BE2C (cell line): ENCODE results near the gene SUPT4H1.

Source experiments
- DNase-seq: peaks from one replicate; pipeline ENCODE4 v3.0.0-alpha.2; 2020
- H3K27me3 ChIP-seq: fragments of 250-450 bp; sonication (Bioruptor Pico); 2 replicates; pipeline ENCODE4 v1.5.1; 2020; ENCODE audit warnings: mild to moderate bottlenecking
- H3K36me3 ChIP-seq: fragments of 250-450 bp; sonication (Bioruptor Pico); 2 replicates; pipeline ENCODE4 v1.5.1; 2020; ENCODE audit warnings: mild to moderate bottlenecking
- H3K4me1 ChIP-seq: fragments of 250-450 bp; sonication (Bioruptor Pico); 2 replicates; pipeline ENCODE4 v1.5.1; 2020
- H3K4me3 ChIP-seq: 2 replicates; pipeline ENCODE4 v1.5.1; 2011; ENCODE audit warnings: low read depth, low read length
- H3K9me3 ChIP-seq: fragments of 250-450 bp; sonication (Bioruptor Pico); 2 replicates; pipeline ENCODE4 v1.5.1; 2020
- TF ChIP-seq, protein P1 (sequence below): IDR thresholded peaks from 2 replicates; pipeline ENCODE4 v1.5.1; 2012; ENCODE audit warnings: mild to moderate bottlenecking, low read depth, low read length

Gene SUPT4H1

DNA sequence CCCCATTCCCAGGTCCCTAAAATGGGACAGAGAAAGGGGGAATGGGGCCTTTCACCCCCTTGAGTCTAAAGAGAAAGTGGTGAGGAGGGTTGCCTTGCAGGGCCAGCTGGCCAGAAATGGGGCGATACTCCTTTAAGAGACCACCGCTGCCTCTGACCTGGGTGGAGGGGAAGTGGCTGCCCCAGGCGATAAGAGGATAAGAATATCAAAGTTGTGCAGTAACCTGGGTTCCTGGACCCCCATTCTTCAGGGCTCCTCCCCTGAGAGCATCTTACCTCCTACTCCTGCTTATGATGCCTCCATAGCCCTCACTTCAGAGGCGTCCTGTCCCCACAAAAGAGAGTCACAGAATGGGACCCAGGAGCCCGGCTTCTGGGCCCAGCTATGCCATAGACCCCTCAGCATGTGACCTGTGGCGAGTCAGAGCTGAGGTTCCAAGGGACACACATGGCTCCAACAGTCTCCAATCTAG is 18.2 kb downstream of the SUPT4H1 start:
- Histone ChIP-seq H3K4me1 (peaks cover 33% of the 10 kb centered on the region), H3K4me3 (no peak overlapping the region), H3K9me3 (no peaks in the 10 kb centered on the region), H3K27me3 (no peaks in the 10 kb centered on the region), H3K36me3 (no peaks in the 10 kb centered on the region)
- TF ChIP-seq, protein P1, sequence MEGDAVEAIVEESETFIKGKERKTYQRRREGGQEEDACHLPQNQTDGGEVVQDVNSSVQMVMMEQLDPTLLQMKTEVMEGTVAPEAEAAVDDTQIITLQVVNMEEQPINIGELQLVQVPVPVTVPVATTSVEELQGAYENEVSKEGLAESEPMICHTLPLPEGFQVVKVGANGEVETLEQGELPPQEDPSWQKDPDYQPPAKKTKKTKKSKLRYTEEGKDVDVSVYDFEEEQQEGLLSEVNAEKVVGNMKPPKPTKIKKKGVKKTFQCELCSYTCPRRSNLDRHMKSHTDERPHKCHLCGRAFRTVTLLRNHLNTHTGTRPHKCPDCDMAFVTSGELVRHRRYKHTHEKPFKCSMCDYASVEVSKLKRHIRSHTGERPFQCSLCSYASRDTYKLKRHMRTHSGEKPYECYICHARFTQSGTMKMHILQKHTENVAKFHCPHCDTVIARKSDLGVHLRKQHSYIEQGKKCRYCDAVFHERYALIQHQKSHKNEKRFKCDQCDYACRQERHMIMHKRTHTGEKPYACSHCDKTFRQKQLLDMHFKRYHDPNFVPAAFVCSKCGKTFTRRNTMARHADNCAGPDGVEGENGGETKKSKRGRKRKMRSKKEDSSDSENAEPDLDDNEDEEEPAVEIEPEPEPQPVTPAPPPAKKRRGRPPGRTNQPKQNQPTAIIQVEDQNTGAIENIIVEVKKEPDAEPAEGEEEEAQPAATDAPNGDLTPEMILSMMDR, result no peak
- no peak for DNase-seq

DNA sequence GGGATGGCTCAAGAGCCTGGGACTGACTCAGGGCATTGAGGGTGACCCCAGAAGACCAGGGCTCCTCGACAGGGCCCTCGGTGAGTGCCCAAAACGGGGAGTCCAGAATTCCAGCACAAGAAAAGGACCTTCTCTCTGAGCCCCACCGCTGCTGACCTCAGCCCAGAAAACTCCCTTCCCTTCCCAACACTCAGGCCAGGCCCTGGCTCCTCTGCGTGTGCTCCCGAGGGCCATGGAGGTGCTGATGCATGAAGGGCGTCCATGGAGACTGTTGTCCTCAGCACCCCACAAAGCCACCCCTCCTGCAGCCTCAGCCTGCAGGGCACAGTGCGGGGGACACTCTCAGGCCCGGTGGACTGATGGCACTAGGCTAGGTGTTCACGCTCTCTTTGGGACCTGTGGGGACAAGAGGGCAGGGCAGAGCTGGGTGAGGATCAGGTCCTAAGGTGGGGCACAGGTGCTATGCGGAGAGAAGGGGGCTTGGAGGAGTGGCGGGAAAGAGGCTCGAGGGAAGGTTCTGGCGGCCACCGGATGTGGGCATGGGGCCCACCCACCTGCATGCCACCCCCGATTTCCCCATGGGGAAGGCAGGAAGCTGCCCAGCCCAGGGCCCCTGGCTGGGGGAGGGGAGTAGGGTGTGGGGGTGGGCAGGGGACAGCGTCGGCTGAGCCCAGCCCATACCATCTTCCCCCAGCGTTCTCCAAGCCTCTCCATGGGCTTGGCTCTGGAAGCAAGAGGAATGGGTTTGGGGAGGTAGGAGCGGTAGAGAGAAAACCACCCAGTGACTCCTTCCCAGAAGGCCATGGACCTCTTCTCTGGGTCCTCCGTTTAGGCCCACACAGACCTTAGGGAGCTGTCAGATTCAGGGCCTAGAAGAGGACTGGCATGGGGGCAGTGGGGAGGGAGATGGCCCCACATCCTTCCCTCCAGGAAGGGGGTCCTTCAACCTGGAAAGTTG is 18.9 kb downstream of the SUPT4H1 start:
- Histone ChIP-seq H3K27me3 (no peaks in the 10 kb centered on the region), H3K4me3 (no peak overlapping the region), H3K9me3 (no peaks in the 10 kb centered on the region), H3K36me3 (no peaks in the 10 kb centered on the region), H3K4me1 (peaks cover 31% of the 10 kb centered on the region)
- TF ChIP-seq, protein P1, result no peak
- no peak for DNase-seq

DNA sequence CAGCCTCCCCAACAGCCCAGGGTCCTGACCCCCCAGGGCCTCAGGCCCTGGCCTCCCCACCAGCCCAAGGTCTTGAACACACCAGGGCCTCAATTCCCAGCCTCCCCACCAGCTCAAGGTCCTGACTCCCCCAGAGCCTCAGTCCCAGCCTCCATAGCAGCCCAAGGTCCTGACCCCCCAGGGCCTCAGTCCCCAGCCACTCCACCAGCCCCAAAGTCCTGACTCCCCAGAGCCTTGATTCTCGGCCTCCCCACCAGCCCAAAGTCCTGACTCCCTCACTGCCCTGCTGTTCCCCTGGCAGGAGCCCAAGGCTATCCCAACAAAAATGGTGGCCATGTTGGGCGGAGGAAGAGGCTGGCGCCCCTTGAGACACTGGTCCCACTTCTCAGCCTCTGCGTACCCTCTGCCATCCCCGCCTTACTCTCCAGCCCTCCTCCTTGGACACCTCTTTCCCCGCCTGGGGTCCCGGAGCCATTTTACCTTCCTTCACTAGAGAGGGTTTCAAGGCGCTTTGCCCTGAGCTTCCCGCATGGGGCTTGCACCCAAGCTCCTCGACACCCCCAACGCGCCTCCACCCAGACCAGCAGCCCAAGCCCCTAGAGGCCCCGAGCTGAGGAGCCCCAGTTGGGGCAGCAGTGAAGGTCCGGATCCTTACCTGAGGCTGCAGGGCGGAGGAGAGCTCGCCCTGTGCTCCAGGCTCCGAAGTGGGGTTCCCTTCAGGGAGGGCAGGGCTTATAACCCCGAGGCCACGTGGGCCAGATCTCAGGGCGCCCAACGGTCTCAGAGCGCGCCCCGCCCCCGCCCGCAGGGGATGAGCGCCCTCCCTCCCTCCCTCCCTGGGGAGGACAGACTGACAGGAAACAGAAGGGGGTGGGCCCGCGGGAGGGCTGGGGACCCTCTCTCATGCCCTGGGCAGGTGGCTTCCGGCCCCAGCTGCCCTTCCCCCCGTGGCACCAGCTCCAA is 19.9 kb downstream of the SUPT4H1 start:
- no peak overlapping the region for H3K4me3 ChIP-seq
- no peaks in the 10 kb centered on the region for H3K9me3 ChIP-seq
- TF ChIP-seq, protein P1, result no peak
- DNase-seq, result no peak
- no peaks in the 10 kb centered on the region for H3K36me3 ChIP-seq
- H3K27me3 ChIP-seq, result no peaks in the 10 kb centered on the region
- H3K4me1 ChIP-seq, result peaks cover 23% of the 10 kb centered on the region

DNA sequence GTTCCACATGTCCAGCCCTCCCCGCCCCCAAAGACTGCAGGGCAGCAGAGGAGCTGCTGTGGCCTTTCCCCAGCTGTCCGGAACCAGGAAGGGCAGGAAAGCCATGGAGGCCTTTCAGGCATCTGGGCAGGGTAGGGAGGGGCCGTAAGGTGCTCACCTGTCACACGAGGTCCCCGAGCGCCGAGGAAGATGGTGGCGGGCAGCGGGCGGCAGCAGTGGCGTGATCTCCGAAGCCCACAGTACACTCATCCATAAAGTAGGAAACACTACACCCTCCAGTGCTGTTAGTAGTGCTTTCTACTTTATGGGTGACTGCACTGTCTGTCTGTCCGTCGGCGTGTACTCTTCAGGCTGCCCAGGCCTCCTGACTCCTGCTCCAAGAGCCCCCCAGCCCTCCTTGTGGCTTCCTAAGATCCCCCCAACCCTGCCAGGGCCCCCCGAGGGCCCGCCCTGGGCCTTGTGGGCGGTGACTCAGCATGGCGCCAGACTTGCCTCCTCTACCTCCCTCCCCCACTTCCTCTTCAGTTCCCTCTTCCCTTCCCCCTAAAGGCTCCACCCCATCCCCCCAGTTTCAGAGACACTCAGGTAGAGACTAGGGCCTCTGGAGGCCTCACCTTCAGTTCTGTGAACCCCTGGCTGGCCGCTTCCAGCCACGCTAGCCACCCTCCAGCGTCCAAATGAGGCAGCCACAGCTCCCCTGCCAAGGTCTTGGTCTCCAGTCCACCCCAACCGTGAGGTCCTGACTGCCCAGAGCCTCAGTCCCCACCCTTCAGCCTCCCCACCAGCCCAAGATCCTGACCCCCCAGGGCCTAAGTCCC is 20.8 kb downstream of the SUPT4H1 start:
- TF ChIP-seq, protein P1, result no peak
- no peaks in the 10 kb centered on the region for H3K36me3 ChIP-seq
- no peaks in the 10 kb centered on the region for H3K27me3 ChIP-seq
- H3K4me3 ChIP-seq, result no peak overlapping the region
- H3K9me3 ChIP-seq, result no peaks in the 10 kb centered on the region
- peaks cover 21% of the 10 kb centered on the region for H3K4me1 ChIP-seq
- no peak for DNase-seq

DNA sequence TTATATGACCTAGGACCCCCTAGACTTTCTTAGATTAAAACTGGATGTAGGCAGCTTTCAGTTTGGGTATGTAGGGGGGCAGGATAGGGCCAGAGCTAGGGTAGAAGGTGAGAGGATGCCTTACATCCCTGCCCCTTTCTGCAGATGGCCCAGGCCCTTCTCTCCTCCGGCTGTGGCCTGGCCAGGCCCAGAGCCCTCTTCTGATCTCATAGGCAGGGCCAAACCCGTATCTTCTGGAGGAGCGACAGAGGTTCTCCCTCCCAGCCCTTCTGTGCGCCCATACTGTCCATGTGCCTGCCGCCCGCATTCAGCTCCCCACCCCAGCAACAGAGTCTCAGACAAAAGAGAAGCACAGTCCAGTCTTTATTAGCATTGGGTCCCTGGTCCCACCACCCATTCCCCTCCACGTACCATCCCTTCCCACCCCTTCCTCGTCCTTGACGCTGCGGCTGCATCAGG is 21.4 kb downstream of the SUPT4H1 start:
- TF ChIP-seq, protein P1, result no peak
- Histone ChIP-seq H3K9me3 (no peaks in the 10 kb centered on the region), H3K4me1 (peaks cover 14% of the 10 kb centered on the region), H3K36me3 (no peaks in the 10 kb centered on the region), H3K4me3 (no peak overlapping the region), H3K27me3 (no peaks in the 10 kb centered on the region)
- no peak for DNase-seq
